NB4 (cell line): ENCODE measurements around the gene ACOXL.

ENCODE experiments used
- CTCF ChIP-seq: IDR thresholded peaks from one replicate; pipeline ENCODE4 v1.5.1; 2012; ENCODE audit warnings: low read depth, low read length
- MAX ChIP-seq: IDR thresholded peaks from 2 replicates; pipeline ENCODE4 v1.6.1; 2011; ENCODE audit warnings: low read depth, low read length
- POLR2A ChIP-seq: IDR thresholded peaks from 2 replicates; pipeline ENCODE4 v1.6.1; 2011; ENCODE audit warnings: mild to moderate bottlenecking; ENCODE audit not compliant: insufficient read length; ENCODE audit errors: extremely low read depth

DNA sequence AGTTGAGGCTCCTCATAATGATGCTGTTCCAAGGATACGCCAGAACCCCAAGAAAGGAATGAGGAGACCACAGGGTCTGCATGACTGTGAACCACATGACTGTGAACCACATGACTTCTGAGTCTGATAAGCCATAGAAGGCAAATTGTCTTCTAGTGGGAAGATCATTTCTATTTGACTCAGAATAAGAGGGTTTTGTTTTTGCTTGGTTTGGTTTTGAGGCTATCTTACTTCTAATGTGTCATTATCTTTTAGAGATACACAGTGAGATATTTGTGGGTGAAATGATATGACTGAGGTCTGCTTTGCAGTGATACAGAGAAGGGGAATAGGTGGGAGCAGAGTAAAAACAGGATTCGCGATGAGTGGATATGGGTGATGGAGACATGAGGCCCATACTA is 359.4 kb downstream of the ACOXL start:
- no peak for TF ChIP-seq POLR2A
- no peak for TF ChIP-seq CTCF
- TF ChIP-seq MAX: no peak
